ENCODE results near the gene CACNA1H.

GRCh38 chr16:1133810-1134520 lies 18.9 kb upstream of the CACNA1H start:
- TF ChIP-seq CTCF (IDR thresholded peaks at IDR 0.05; ENCODE audit: low read depth, low read length) (no peak), EZH2phosphoT487 (IDR thresholded peaks at IDR 0.05; ENCODE audit: low read depth) (no peak)

Measured in OCI-LY3 (cell line).